H9 (cell line): ENCODE measurements around the gene AXIN2. TPM values are rescaled to one million over a fixed set of nuclear protein-coding genes. Genes with fewer than 3 reads are reported as not detected.

Experiments used
- DNase-seq: peaks from one replicate; pipeline ENCODE4 v3.0.0-alpha.2; 2017
- H2AFZ ChIP-seq: one replicate; pipeline ENCODE4 v1.6.1; 2013; ENCODE audit warnings: mild to moderate bottlenecking, low read length, control low read depth, moderate library complexity
- H2AK5ac ChIP-seq: 2 replicates; pipeline ENCODE4 v1.6.1; 2013; ENCODE audit warnings: low read length, control low read depth, mixed read lengths; ENCODE audit not compliant: insufficient read length
- H2BK120ac ChIP-seq: one replicate; pipeline ENCODE4 v1.6.1; 2013; ENCODE audit warnings: low read depth, mild to moderate bottlenecking, low read length, control low read depth, inconsistent platforms; ENCODE audit not compliant: poor library complexity, severe bottlenecking
- H2BK12ac ChIP-seq: 2 replicates; pipeline ENCODE4 v1.6.1; 2013; ENCODE audit warnings: low read length, control low read depth, mixed read lengths, low read depth; ENCODE audit not compliant: insufficient read length
- H2BK15ac ChIP-seq: 2 replicates; pipeline ENCODE4 v1.6.1; 2013; ENCODE audit warnings: low read depth, low read length, control low read depth
- H2BK20ac ChIP-seq: one replicate; pipeline ENCODE4 v1.6.1; 2013; ENCODE audit warnings: low read depth, mild to moderate bottlenecking, low read length, control low read depth, inconsistent platforms; ENCODE audit not compliant: poor library complexity, severe bottlenecking
- H2BK5ac ChIP-seq: 2 replicates; pipeline ENCODE4 v1.6.1; 2013; ENCODE audit warnings: low read length, control low read depth, mixed read lengths; ENCODE audit not compliant: insufficient read length
- H3K14ac ChIP-seq: 2 replicates; pipeline ENCODE4 v1.6.1; 2013; ENCODE audit warnings: low read length, control low read depth; ENCODE audit not compliant: insufficient read depth
- H3K18ac ChIP-seq: 2 replicates; pipeline ENCODE4 v1.6.1; 2013; ENCODE audit warnings: low read depth, mild to moderate bottlenecking, mixed read lengths, low read length, control low read depth; ENCODE audit not compliant: insufficient read length
- H3K23ac ChIP-seq: 2 replicates; pipeline ENCODE4 v1.6.1; 2013; ENCODE audit warnings: low read length, control low read depth, mixed read lengths, low read depth; ENCODE audit not compliant: insufficient read length
- H3K23me2 ChIP-seq: 2 replicates; pipeline ENCODE4 v1.6.1; 2013; ENCODE audit warnings: low read depth, mild to moderate bottlenecking, mixed read lengths, low read length, control low read depth; ENCODE audit not compliant: insufficient read length, poor library complexity, severe bottlenecking
- H3K27ac ChIP-seq: 2 replicates; pipeline ENCODE4 v1.5.1; 2013; ENCODE audit warnings: low read length, control low read depth, mixed read lengths, low read depth; ENCODE audit not compliant: insufficient read length
- H3K27me3 ChIP-seq: 2 replicates; pipeline ENCODE4 v1.6.1; 2013; ENCODE audit warnings: low read length, control low read depth, inconsistent platforms; ENCODE audit not compliant: insufficient read depth
- H3K4ac ChIP-seq: 2 replicates; pipeline ENCODE4 v1.6.1; 2013; ENCODE audit warnings: low read depth, mild to moderate bottlenecking, control low read depth, inconsistent platforms, low read length, moderate library complexity
- H3K4me1 ChIP-seq: 2 replicates; pipeline ENCODE4 v1.6.1; 2013; ENCODE audit warnings: low read length, control low read depth, inconsistent platforms; ENCODE audit not compliant: insufficient read depth
- H3K4me2 ChIP-seq: 2 replicates; pipeline ENCODE4 v1.6.1; 2013; ENCODE audit warnings: low read length, control low read depth, mixed read lengths; ENCODE audit not compliant: insufficient read length, insufficient read depth
- H3K56ac ChIP-seq: 2 replicates; pipeline ENCODE4 v1.6.1; 2013; ENCODE audit warnings: low read depth, mild to moderate bottlenecking, mixed read lengths, low read length, control low read depth; ENCODE audit not compliant: insufficient read length
- H3K79me1 ChIP-seq: 2 replicates; pipeline ENCODE4 v1.6.1; 2013; ENCODE audit warnings: low read depth, mild to moderate bottlenecking, moderate library complexity, low read length, control low read depth, inconsistent platforms; ENCODE audit not compliant: insufficient read depth, poor library complexity, severe bottlenecking
- H3K79me2 ChIP-seq: 2 replicates; pipeline ENCODE4 v1.6.1; 2013; ENCODE audit warnings: low read length, control low read depth, inconsistent platforms; ENCODE audit not compliant: insufficient read depth
- H3K9ac ChIP-seq: 2 replicates; pipeline ENCODE4 v1.6.1; 2013; ENCODE audit warnings: low read length, control low read depth, mixed read lengths; ENCODE audit not compliant: insufficient read length; ENCODE audit errors: extremely low read depth
- H3K9me3 ChIP-seq: one replicate; pipeline ENCODE4 v1.6.1; 2013; ENCODE audit warnings: low read depth, low read length, inconsistent platforms; ENCODE audit not compliant: control insufficient read depth
- H3T11ph ChIP-seq: one replicate; pipeline ENCODE4 v1.6.1; 2013; ENCODE audit warnings: mild to moderate bottlenecking, low read length, control low read depth, inconsistent platforms
- H4K20me1 ChIP-seq: one replicate; pipeline ENCODE4 v1.6.1; 2013; ENCODE audit not compliant: control insufficient read depth, insufficient read length, insufficient read depth
- H4K5ac ChIP-seq: 2 replicates; pipeline ENCODE4 v1.6.1; 2013; ENCODE audit warnings: low read depth, mild to moderate bottlenecking, mixed read lengths, low read length, control low read depth; ENCODE audit not compliant: insufficient read length
- H4K8ac ChIP-seq: replicated peaks from 2 replicates; pipeline ENCODE4 v1.6.1; 2013; ENCODE audit warnings: low read length, control low read depth, mixed read lengths, low read depth; ENCODE audit not compliant: insufficient read length
- H4K91ac ChIP-seq: 2 replicates; pipeline ENCODE4 v1.6.1; 2013; ENCODE audit warnings: low read depth, mild to moderate bottlenecking, moderate library complexity, mixed read lengths, low read length, control low read depth; ENCODE audit not compliant: insufficient read length
- H3K27ac Mint-ChIP-seq, 3 experiments: 2 replicates in 2 of 3; 3 replicates in 1 of 3; pipeline ENCODE4 v1.8.0; 2020 to 2021; ENCODE audit warnings: mixed read lengths in 3 of 3, mild to moderate bottlenecking in 1 of 3, moderate library complexity in 1 of 3
- H3K27me3 Mint-ChIP-seq: 2 replicates; pipeline ENCODE4 v1.8.0; 2021; ENCODE audit warnings: low read depth, mild to moderate bottlenecking, moderate library complexity, mixed read lengths
- H3K36me3 Mint-ChIP-seq, 3 experiments: 2 replicates in 2 of 3; 3 replicates in 1 of 3; pipeline ENCODE4 v1.8.0; 2020 to 2021; ENCODE audit warnings: low read depth in 3 of 3, mixed read lengths in 3 of 3; ENCODE audit not compliant: insufficient read depth in 1 of 3
- H3K4me1 Mint-ChIP-seq, 2 experiments: 2 replicates each; pipeline ENCODE4 v1.8.0; 2020; ENCODE audit warnings: mixed read lengths in 2 of 2
- H3K4me3 Mint-ChIP-seq, 2 experiments: 2 replicates in 1 of 2; 3 replicates in 1 of 2; pipeline ENCODE4 v1.8.0; 2020 to 2021; ENCODE audit warnings: mild to moderate bottlenecking in 2 of 2, mixed read lengths in 2 of 2, moderate library complexity in 1 of 2
- H3K9me3 Mint-ChIP-seq, 2 experiments: 2 replicates in 1 of 2; 3 replicates in 1 of 2; pipeline ENCODE4 v1.8.0; 2020; ENCODE audit warnings: mild to moderate bottlenecking in 2 of 2, mixed read lengths in 2 of 2, moderate library complexity in 1 of 2
- WGBS: extraction: QIAGEN DNeasy Blood & Tissue Kit; methylation state at CpG from one replicate; pipeline ENCODE4 v1.1.7; 2013; ENCODE audit warnings: missing lambda C conversion rate, low lambda C conversion rate, mixed read lengths; ENCODE audit not compliant: insufficient read length; ENCODE audit errors: extremely low coverage; 5-methylcytosine and 5-hydroxymethylcytosine counted together
- total RNA-seq: library from RNA; stranded (reverse); gene quantifications from 2 replicates; pipeline ENCODE4 v1.2.1, GENCODE V29; 2021
- TF ChIP-seq, protein P1 (sequence below): fragments of 200-600 bp; sonication (generic); conservative IDR thresholded peaks from 3 replicates; pipeline ENCODE4 v1.8.0; 2021; ENCODE audit warnings: antibody characterized with exemption, mild to moderate bottlenecking

Gene AXIN2
- total RNA-seq, 1 experiment from 2014 or later = 35.0 TPM

DNA sequence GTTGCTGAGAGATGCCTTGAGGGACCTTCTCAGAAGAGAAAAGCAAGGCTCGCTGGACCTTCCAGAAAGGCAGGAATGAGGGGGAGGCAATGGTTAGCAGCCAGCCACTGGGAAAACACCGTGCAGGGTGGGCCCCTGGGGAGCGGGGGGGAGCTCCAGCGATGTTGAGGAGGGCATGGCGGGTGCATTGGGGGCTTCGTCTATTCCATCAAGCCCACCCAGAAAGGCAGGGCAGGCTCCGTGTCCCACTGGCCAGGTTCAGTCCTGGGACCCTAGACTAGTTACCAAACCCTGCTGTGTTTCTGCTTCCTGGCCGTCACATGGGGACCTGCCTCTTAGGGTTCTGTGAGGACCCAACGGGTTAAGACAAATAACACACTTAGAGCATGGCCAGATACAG lies 64.6 kb downstream of the AXIN2 start:
- no peak overlapping the region for H2BK12ac ChIP-seq
- H3K27ac Mint-ChIP-seq = no peak overlapping the region
- no peak overlapping the region for H3K56ac ChIP-seq

More for the DNA sequence above, 64.6 kb downstream of the AXIN2 start:
- H4K20me1 ChIP-seq = no peaks in the 10 kb centered on the region
- H3K4me1 ChIP-seq = peaks cover 4% of the 10 kb centered on the region; the same call in 1 of the 2 replicates
- no peaks in the 10 kb centered on the region for H3K9me3 ChIP-seq
- H3K27ac ChIP-seq = no peak overlapping the region
- H2AFZ ChIP-seq = no peak overlapping the region
- H3T11ph ChIP-seq = no peak overlapping the region
- H2BK20ac ChIP-seq = no peak overlapping the region
- no peak overlapping the region for H4K91ac ChIP-seq
- no peaks in the 10 kb centered on the region; a peak in 1 of 7 replicates for H3K36me3 Mint-ChIP-seq
- no peak overlapping the region for H3K9ac ChIP-seq
- no peak overlapping the region for H4K5ac ChIP-seq
- peaks cover 41 to 45% of the 10 kb centered on the region in 2 experiments for H3K4me1 Mint-ChIP-seq
- H3K79me2 ChIP-seq = no peaks in the 10 kb centered on the region
- H2BK15ac ChIP-seq = no peak overlapping the region
- no peak overlapping the region for H3K18ac ChIP-seq
- no peak overlapping the region; a peak in 1 of 5 replicates for H3K4me3 Mint-ChIP-seq
- no peak overlapping the region for H2AK5ac ChIP-seq
- peaks cover 2% of the 10 kb centered on the region for H3K23me2 ChIP-seq
- TF ChIP-seq, protein P1, sequence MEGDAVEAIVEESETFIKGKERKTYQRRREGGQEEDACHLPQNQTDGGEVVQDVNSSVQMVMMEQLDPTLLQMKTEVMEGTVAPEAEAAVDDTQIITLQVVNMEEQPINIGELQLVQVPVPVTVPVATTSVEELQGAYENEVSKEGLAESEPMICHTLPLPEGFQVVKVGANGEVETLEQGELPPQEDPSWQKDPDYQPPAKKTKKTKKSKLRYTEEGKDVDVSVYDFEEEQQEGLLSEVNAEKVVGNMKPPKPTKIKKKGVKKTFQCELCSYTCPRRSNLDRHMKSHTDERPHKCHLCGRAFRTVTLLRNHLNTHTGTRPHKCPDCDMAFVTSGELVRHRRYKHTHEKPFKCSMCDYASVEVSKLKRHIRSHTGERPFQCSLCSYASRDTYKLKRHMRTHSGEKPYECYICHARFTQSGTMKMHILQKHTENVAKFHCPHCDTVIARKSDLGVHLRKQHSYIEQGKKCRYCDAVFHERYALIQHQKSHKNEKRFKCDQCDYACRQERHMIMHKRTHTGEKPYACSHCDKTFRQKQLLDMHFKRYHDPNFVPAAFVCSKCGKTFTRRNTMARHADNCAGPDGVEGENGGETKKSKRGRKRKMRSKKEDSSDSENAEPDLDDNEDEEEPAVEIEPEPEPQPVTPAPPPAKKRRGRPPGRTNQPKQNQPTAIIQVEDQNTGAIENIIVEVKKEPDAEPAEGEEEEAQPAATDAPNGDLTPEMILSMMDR = no peak
- H3K9me3 Mint-ChIP-seq = no peaks in the 10 kb centered on the region
- no peak overlapping the region for H3K23ac ChIP-seq
- no peak overlapping the region for H4K8ac ChIP-seq
- H2BK120ac ChIP-seq = no peak overlapping the region
- H3K27me3 ChIP-seq = no peaks in the 10 kb centered on the region
- H3K14ac ChIP-seq = no peak overlapping the region
- H3K4ac ChIP-seq = no peak overlapping the region
- H3K27me3 Mint-ChIP-seq = no peaks in the 10 kb centered on the region; the same call in 1 of the 2 replicates
- no peak overlapping the region for H2BK5ac ChIP-seq
- DNase-seq = no peak
- H3K79me1 ChIP-seq = no peaks in the 10 kb centered on the region
- no CpG with 5 or more reads among the region's 9 CpGs for WGBS
- H3K4me2 ChIP-seq = no peak overlapping the region
